Fibroblast of peridontal ligament (primary cell): Measurements from ENCODE around the gene GCLM.
A peak's percentile ranks its signal among the peaks of the same experiment; 100 is the strongest.
"Not testable (repeated sequence)": the region's sequence is repeated elsewhere in the genome, so short reads cannot be mapped to it uniquely, and the experiment has no call there.

Experiments
- DNase-seq: peaks from one replicate; pipeline ENCODE4 v3.0.0-alpha.2; 2010; ENCODE audit errors: extremely low read depth

Gene GCLM

DNA sequence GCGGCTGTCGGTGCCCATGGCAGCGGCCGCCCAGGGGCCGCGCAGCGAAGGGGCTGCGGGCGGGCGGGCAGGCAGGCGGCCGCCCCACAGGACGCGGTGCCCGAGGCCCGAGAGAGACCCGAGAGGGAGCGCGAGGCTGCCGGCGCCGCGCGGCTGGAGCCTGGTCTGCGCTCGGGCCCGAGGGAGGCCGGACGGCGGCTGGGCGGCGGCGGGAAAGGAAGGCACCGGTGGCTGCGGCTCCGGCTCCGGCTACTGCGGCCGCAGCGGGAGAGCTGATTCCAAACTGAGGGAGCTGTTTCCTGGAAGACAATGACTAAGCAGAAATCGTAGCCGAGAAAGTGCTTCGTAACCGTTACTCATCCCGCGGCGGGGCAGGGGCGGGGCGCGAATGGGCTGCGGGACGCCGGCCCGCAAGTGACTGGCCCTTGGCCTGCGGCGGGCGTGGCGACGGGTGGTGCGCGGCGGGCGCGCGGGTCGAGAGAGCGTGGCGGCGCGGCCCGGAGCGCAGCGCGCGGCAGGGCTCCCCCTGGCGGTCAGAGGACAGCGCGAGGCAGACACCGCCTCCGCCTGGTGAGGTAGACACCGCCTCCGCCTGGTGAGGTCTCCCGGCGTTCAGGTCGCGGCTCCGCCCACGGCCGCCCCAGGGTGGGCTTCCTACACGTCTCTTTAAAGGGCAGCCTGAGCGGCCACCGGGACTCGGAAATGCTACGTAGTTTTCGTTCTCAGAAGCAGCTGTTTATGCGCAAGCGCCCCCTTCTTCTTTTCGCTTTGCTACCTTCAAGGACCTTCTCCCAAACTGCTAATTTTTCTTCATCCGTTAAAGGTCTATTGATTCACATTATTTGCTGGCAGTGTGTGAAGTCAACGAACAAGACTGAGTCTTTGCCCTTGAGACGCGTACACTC, at the start of gene GCLM:
Gene GCLM (minus strand): TSS at position 285 of the 905 bp plus-strand sequence. CDS start 267 bp downstream, at position 18.
- DNase-seq = peak; percentile 93

- DNase-seq = no peak
Observed at GRCh38 chr1:93958726-93959100, 49.5 kb upstream of the GCLM start.

- no peak for DNase-seq
Observed at GRCh38 chr1:93958032-93958725, 48.9 kb upstream of the GCLM start.

DNA sequence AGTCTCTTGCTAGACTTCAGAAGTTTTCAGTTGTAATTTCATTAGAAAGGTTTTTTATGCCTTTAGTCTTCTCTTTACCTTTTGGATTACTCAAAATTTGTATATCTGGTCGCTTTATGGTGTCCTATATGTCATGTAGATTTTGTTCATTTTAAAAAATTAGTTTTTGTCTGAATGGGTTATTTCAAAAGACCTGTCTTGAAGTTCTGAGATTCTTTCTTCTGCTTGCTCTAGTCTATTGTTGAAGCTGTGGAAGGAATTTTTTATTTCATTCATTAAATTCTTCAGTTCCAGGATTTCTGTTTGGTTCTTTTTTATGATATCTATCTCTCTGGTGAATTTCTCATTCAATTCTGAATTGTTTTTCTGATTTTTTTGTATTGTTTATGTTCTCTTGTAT, 46.5 kb upstream of the GCLM start:
- DNase-seq = no peak

GRCh38 chr1:93947002-93947686, 37.9 kb upstream of the GCLM start:
- not testable (repeated sequence) for DNase-seq

DNA sequence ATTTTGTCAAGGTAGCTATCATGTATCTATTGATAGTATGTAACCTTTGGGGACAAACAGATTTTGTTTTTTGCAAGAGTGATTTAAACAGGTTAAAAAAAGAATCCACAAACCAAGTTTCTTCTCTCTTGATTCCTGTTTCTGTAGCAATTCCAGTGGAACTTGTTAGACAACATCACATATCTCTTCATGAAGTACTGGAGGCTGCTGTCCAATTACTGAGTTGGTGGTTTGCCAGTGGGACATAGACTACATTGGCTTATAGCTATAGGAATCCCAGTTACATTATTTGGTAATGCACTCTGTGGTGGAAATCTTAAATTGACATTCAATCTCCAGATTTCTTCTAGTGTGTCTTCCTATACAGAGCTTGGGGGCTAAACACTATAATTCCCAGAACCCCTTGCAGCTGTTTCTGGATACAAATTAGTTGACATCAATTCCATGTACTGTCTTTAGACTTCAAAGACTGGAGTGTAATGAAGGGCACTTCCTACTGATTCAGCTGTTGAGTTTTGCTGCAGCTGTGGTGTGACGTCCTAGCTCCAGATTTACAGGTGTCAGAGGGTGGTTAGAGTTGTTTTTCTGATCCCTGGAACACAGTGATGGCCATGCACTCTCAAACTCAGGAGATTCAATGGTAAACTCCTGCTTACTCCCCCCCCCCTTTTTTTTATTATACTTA, 29.4 kb upstream of the GCLM start:
- DNase-seq = no peak

GRCh38 chr1:93937997-93938396, 28.8 kb upstream of the GCLM start:
- DNase-seq = no peak

GRCh38 chr1:93925206-93925605, 16.0 kb upstream of the GCLM start:
- no peak for DNase-seq

DNA sequence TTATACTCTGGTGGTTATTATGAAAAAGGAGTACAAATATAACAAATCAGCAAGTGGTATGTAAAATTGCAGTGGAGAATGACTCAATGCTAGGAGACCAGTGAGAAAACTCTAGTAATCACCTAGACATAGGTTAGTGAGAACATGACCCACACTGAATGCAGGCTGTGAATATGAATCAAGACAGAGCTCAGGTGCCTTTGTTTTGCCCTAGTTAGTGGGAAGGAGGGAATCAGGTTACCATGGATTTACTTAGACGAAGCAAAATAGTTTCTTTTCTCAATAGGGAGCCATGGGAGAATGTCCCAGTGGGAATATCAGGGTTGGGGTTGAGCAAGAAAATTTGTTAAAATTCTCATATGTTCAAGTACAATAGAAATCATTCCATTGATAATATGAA, 10.6 kb upstream of the GCLM start:
- no peak for DNase-seq

DNA sequence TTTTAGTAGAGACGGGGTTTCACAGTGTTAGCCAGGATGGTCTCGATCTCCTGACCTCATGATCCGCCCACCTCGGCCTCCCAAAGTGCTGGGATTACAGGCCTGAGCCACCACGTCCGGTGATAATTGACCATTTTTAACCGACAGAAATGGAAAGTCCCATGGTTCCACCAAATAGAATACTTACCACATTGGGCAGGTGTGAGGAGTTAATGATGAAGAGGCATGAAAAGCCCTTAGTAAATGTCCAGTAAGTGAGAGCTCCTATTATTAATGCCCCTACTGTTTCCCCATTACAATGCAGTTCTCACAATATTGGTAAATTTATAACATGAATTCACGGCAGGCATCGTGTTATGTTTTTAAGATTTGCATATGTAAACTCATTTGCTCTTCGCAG, 8.1 kb upstream of the GCLM start:
- no peak for DNase-seq

- DNase-seq = not testable (repeated sequence)
Observed at GRCh38 chr1:93910880-93911279, 1.6 kb upstream of the GCLM start.

DNA sequence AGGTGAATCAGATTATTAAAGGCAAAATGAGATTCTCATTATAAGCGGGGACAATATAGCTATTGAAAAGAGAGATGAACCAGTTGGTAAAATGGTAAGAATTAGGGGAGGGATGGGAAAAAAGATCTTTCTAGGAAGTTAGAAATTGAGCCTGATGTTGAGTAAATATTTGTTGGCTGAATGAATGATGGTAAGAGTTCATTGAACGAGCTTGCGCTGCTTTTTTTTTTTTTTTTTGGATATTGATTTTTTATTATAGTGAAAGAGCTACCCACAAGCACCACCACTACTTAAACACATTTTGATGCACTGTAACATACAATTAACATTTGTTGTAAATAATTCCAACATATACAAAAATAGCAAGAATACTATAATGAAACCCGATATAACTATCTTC, 1.1 kb upstream of the GCLM start:
- no peak for DNase-seq

DNA sequence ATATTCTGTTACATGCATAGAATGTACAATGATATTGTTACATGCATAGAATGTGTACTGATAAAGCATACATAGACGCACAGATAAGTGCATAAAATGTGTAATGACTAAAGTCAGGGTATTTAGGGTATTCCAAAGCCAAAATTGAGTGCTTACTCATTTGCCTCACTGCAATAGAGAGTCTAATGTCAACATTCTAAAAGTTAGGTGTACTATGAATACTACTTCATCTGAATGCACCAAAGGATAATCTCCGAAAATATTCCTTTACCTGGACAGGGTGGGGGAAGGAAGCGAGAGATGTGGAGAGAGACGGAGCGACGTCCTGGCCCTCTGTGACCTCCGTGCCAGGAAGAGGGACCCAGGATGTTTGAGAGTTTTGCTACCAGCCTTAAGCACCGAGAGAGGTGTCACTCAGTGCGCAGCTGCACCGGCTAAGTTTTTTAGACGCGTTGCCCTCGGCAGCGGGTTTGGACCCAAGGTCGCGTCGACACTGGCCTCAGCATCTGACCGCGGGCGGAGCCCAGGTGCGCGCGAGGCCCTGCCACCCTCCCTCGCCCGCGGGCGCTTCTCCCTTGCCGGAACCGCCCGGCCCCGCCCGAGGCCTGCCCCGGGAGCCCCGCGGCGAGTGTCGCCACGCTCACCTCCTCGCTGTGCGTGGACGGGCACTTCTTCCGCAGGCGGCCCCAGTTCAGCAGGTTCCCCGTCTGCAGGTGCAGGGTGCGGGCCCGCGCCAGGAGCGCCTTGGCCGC, 660 bp downstream of the GCLM start:
- peak; percentile 6 for DNase-seq

GRCh38 chr1:93907718-93908117, 1.5 kb downstream of the GCLM start:
- DNase-seq = peak; percentile 72

- DNase-seq = no peak
Observed at GRCh38 chr1:93906480-93906879, 2.8 kb downstream of the GCLM start.

- peak; percentile 48 for DNase-seq
Observed at GRCh38 chr1:93905734-93906133, 3.5 kb downstream of the GCLM start.

GRCh38 chr1:93905051-93905450, 4.2 kb downstream of the GCLM start:
- DNase-seq = peak; percentile 36

DNA sequence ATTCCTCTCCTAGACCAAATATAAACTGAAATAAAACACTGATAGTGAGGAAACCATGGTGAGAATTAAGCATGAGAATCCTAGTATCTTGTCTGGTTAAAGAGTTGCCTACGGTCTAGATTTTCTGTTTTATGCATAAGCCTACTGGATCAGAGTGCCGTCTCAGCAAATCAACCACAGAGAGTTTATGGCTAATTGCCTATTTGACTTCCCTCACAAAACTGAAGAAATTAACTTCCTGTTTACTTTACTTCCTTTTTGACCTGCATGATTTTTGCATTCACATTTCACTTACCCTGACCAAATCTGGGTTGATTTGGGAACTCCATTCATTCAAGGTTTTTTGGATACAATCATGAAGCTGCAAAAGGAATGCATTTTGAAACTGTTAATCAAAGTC, 5.0 kb downstream of the GCLM start:
- DNase-seq = peak; percentile 12

DNA sequence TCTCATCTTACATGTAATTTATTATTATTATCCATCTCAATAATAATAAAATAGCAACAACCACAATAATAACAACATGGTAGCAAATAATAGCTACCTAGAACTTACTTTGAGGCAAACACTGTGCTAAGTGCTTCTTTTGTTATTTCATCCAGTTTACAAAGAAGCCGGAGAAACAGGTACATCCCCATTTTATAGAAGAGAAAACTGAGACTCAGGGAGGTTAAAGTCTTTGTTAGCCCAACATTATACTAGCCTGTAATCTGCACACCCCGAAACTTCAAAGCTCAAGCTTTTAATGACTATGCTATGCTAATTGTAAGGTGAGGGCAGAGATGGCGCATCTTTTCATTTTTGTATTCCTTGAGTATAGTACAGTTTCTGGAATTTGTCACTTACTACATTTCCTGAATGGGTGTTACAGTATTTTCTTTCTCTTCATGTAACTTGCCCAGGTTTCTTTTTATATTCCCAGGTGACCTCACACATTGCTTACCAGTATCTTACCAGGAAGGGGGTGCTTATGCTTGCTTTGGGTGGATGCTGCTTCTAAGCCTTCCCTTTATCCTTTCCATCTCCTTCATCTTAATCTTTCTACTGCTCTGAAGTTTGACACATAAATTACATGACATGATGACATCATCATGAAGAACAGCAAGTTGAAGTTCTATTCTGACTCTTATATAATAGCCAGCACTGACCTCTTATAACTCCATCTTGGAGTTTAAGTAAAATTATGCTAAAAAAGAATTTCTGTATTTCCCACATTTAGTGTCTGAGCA, 8.3 kb downstream of the GCLM start:
- DNase-seq = no peak

- no peak for DNase-seq
Observed at GRCh38 chr1:93899543-93900207, 9.6 kb downstream of the GCLM start.
